NT2/D1 (cell line): Measurements from ENCODE around the gene GDE1.

Experiments
- DNase-seq: peaks from one replicate; pipeline ENCODE4 v3.0.0-alpha.2; 2011; ENCODE audit warnings: low read depth, low spot score
- H3K27me3 ChIP-seq: 2 replicates; pipeline ENCODE4 v1.6.0; 2011; ENCODE audit warnings: mild to moderate bottlenecking; ENCODE audit not compliant: insufficient read length, insufficient read depth
- H3K36me3 ChIP-seq: 2 replicates; pipeline ENCODE4 v1.6.1; 2011; ENCODE audit warnings: mild to moderate bottlenecking, low read length, mixed read lengths; ENCODE audit not compliant: insufficient read depth, insufficient read length
- H3K4me1 ChIP-seq: 2 replicates; pipeline ENCODE4 v1.5.1; 2011; ENCODE audit not compliant: insufficient read depth, insufficient read length
- H3K4me3 ChIP-seq: 2 replicates; pipeline ENCODE4 v1.5.1; 2011; ENCODE audit warnings: low read depth; ENCODE audit not compliant: insufficient read length
- H3K9ac ChIP-seq: 2 replicates; pipeline ENCODE4 v1.6.0; 2011; ENCODE audit warnings: low read depth; ENCODE audit not compliant: insufficient read length
- H3K9me3 ChIP-seq: 2 replicates; pipeline ENCODE4 v1.5.1; 2011; ENCODE audit warnings: mild to moderate bottlenecking, low read length; ENCODE audit not compliant: insufficient read depth
- SUZ12 ChIP-seq: IDR thresholded peaks from 2 replicates; pipeline ENCODE4 v1.6.1; 2011; ENCODE audit not compliant: insufficient read length, insufficient read depth; ENCODE audit errors: extremely low read depth
- YY1 ChIP-seq: IDR thresholded peaks from 2 replicates; pipeline ENCODE4 v1.6.1; 2011; ENCODE audit not compliant: insufficient read length, insufficient read depth
- ZNF274 ChIP-seq: IDR thresholded peaks from 2 replicates; pipeline ENCODE4 v1.6.1; 2011; ENCODE audit warnings: mild to moderate bottlenecking, low read depth, low read length

The GDE1 gene

DNA sequence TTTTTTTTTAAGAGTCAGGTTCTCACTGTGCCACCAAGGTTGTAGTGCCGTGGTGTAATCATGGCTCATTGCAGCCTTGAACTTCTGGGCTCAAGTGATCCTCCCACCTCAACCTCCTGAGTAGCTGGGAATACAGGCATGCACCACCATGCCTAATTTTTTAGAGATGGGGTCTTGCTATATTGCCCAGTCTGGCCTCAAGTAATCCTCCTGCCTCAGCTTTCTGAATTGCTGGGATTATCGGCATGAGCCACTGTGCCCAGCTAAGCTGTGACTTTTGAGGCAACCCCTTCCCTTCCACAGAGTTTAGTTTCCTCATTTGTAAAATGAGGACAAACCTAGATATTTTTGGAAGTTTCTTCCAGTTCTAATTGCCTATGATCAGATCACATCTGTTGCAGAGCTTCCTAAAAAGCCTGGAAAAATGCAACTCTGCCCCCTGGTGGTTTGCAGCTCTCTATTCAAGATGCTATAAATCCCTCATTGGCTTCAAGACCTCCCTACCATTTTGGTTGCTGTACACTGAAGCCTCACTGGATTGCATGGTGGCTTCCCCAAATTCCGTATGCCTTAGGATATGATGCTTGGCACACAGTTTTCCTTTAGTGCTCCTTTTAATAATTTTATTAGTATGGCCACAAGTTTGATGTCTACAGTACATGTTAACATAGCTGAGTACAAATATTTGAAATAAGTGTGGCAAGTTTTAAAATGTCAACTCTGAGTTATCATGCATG lies 19.3 kb downstream of the GDE1 start:
- Histone ChIP-seq H3K9ac (no peak overlapping the region), H3K36me3 (peaks cover 81% of the 10 kb centered on the region), H3K9me3 (no peaks in the 10 kb centered on the region), H3K27me3 (no peaks in the 10 kb centered on the region), H3K4me3 (no peak overlapping the region), H3K4me1 (no peaks in the 10 kb centered on the region)
- no peak for TF ChIP-seq SUZ12
- peak; percentile 8 for TF ChIP-seq YY1
- peak; percentile 85 for DNase-seq

DNA sequence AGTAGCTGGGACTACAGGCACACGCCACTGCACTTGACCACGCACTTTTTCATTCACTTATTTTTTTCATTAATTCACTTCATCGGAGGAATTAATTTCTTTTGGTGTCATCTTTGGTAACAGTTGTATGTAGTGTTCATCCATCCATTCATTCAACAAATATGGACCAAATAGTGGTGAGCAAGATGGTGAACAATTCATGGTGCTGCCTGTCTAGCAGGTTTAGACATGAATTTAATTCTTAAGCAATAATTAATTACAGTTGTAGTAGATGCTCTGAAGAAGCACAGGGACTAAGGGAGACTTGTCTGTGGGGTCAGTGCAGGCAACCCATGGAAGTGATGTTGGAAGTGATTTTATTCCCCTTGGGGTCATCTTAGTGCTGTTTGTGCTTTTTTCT lies 22.4 kb downstream of the GDE1 start:
- no peak for TF ChIP-seq ZNF274
- TF ChIP-seq YY1, result no peak
- TF ChIP-seq SUZ12, result no peak
- Histone ChIP-seq H3K9ac (no peak overlapping the region), H3K9me3 (no peaks in the 10 kb centered on the region), H3K4me1 (no peaks in the 10 kb centered on the region), H3K27me3 (no peaks in the 10 kb centered on the region), H3K4me3 (no peak overlapping the region), H3K36me3 (peaks cover 55% of the 10 kb centered on the region)
- no peak for DNase-seq

DNA sequence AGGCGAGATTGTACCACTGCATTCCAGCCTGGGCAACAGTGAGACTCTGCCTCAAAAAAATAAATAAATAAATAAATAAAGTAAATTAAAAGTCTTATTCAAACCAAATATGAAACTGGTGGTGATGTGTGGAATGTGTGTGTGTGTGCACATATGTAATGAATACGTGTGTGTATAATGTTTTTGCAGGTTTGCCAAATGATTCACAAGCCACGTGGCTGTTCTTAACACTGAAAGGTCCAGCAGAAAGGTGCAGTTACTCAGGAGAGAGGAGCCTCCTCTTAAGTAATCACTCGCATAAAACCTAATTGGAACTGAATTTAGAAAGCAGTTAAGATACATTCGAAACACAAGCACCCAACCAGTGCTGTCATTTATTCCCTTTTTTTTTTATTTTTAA lies 22.9 kb downstream of the GDE1 start:
- peaks cover 50% of the 10 kb centered on the region for H3K36me3 ChIP-seq
- H3K27me3 ChIP-seq, result no peaks in the 10 kb centered on the region
- H3K9ac ChIP-seq, result no peak overlapping the region
- no peaks in the 10 kb centered on the region for H3K4me1 ChIP-seq
- H3K9me3 ChIP-seq, result no peaks in the 10 kb centered on the region
- H3K4me3 ChIP-seq, result no peak overlapping the region
- DNase-seq, result no peak
- no peak for TF ChIP-seq ZNF274
- no peak for TF ChIP-seq YY1
- TF ChIP-seq SUZ12, result no peak

DNA sequence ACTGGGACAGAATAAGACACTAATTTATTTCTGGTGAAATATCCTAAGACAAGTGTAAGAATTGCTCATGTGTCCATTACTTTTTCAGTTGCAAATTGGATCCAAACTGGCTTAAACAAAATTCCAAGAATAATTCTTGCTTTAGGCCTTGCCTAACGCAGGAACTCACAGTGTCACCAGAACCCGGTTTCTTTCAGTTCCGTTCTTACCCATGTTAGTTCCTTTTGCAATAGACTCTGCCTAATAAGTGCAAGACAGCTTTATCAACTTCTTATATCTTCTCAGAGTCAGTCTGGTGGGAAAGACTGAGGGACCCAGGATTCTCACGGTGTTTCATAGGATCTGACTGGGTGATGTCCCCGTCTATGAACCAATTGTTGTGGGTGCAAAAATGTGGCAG lies 24.7 kb downstream of the GDE1 start:
- Histone ChIP-seq H3K4me3 (no peak overlapping the region), H3K36me3 (peaks cover 33% of the 10 kb centered on the region), H3K4me1 (no peaks in the 10 kb centered on the region), H3K9ac (no peak overlapping the region), H3K27me3 (no peaks in the 10 kb centered on the region), H3K9me3 (no peaks in the 10 kb centered on the region)
- DNase-seq, result no peak
- TF ChIP-seq ZNF274 (no peak), SUZ12 (no peak), YY1 (no peak)

DNA sequence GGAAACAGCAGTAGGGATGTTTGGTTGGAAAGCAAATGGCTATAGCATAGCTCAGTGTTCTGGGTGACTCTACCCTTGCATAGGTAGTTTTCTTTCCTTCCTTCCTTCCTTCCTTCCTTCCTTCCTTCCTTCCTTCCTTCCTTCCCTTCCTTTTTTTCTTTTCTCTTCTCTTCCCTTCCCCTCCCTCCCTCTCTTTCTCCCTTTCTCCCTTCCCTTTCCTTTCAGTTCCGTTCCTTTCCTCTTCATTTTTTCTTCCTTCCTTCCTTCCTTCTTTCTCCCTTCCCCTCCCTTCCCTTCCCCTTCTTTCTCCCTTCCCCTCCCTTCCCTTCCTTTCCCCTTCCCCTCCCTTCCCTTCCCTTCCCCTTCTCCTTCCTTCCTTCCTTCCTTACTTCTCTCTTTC lies 31.3 kb downstream of the GDE1 start:
- Histone ChIP-seq H3K9ac (no peak overlapping the region), H3K4me3 (no peak overlapping the region), H3K4me1 (peaks cover 6% of the 10 kb centered on the region), H3K9me3 (peaks cover 5% of the 10 kb centered on the region; the same call in 1 of the 2 replicates), H3K36me3 (no peaks in the 10 kb centered on the region), H3K27me3 (no peaks in the 10 kb centered on the region)
- no peak for DNase-seq
- no peak for TF ChIP-seq SUZ12
- TF ChIP-seq YY1, result no peak
- no peak for TF ChIP-seq ZNF274

DNA sequence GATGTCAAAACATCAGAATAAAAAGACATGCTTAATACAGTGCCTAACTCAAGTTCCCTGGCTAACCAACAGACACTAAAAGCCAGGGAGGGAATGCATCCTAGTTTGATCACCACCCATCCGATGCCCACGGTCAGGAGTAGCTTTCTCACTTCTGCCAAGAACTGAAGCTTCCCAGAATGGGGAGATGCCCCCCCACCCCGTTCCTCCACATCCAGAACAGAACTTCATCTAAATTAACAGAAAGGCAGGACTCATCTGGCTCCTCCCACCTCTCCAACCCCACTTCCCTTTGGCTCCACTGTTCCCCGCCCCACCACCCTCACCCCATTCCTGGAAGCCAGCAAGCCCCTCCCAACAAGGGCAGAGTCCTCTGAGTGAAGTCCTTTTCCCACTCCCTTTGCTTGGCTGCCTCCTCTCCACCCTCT lies 33.7 kb downstream of the GDE1 start:
- no peaks in the 10 kb centered on the region for H3K36me3 ChIP-seq
- TF ChIP-seq SUZ12 (no peak), YY1 (no peak), ZNF274 (no peak)
- no peak overlapping the region for H3K4me3 ChIP-seq
- no peaks in the 10 kb centered on the region for H3K27me3 ChIP-seq
- DNase-seq, result peak; percentile 57
- H3K4me1 ChIP-seq, result peaks cover 6% of the 10 kb centered on the region
- H3K9me3 ChIP-seq, result peaks cover 5% of the 10 kb centered on the region; the same call in 1 of the 2 replicates
- H3K9ac ChIP-seq, result peak overlapping the region; percentile 24

DNA sequence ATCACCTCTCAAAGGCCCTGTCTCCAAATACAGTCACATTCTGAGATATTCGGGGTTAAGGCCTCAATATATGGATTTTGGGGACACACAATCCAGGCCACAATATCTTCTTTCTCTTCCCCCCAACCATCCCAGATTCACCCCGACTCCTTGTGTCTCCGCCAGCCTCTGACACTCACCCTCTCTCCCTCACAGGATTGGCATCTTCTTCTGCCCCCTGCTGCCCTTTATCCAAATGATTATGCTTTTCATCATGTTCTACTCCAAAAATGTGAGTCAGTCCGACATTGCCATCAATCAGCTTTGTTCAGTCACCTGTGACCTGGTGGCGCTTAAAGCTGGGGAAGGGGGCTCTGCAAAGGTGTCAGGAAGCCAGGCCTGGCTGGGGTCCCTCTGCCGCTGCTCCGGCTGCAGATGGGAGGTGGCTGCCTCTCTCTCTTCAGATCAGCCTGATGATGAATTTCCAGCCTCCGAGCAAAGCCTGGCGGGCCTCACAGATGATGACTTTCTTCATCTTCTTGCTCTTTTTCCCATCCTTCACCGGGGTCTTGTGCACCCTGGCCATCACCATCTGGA lies 35.1 kb downstream of the GDE1 start:
- Histone ChIP-seq H3K36me3 (no peaks in the 10 kb centered on the region), H3K4me1 (peaks cover 6% of the 10 kb centered on the region), H3K27me3 (no peaks in the 10 kb centered on the region), H3K9ac (no peak overlapping the region), H3K4me3 (no peak overlapping the region), H3K9me3 (peaks cover 5% of the 10 kb centered on the region; the same call in 1 of the 2 replicates)
- DNase-seq, result no peak
- TF ChIP-seq ZNF274 (no peak), YY1 (no peak), SUZ12 (no peak)
